ENCODE data around the gene RAC2. TPM values are rescaled to one million over a fixed set of nuclear protein-coding genes. Genes with fewer than 3 reads are reported as not detected.

RAC2 gene
- total RNA-seq, 1 donor from 2014 or later = 1.2 TPM

DNA sequence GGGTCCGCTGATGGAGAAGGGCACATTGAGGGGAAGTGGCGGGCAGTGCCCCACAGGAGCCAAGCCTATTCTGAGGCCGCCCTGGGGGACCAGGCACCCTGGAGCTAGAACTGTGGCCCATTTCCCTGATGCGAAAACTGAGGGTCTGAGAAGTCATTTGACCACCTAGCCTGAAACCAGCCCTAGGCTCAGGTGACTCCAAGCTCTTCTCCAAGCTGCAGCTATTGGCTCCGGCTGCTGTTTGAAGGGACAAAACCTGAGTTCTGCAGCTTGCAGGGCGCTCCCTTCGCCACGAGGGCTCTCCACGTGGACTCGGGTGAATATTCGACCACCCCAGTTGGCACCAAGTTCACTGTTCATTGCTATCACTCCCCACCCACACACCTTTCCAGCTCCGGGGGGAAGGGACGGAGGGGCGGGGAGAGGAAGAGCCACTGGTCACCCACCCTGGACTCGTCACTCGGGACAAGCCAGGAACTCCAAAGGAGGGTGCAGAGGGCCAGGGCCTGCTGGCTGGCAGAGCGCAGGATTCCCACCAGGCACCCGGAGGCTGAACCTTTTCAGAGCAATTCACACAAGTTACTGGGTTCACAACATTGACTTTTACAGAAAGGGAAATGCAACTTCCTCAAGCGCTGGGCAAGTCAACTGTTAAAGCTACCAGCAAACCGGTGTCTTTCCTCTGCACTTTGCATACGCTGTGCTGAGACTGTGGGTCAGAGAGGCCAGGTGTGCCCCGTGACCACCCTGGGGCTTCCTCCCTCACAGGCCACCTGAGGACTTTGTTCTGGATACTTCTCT is 1.1 kb upstream of the RAC2 start:
- H3K27me3 Mint-ChIP-seq = peaks cover 3% of the 10 kb centered on the region
- TF ChIP-seq, protein P1, sequence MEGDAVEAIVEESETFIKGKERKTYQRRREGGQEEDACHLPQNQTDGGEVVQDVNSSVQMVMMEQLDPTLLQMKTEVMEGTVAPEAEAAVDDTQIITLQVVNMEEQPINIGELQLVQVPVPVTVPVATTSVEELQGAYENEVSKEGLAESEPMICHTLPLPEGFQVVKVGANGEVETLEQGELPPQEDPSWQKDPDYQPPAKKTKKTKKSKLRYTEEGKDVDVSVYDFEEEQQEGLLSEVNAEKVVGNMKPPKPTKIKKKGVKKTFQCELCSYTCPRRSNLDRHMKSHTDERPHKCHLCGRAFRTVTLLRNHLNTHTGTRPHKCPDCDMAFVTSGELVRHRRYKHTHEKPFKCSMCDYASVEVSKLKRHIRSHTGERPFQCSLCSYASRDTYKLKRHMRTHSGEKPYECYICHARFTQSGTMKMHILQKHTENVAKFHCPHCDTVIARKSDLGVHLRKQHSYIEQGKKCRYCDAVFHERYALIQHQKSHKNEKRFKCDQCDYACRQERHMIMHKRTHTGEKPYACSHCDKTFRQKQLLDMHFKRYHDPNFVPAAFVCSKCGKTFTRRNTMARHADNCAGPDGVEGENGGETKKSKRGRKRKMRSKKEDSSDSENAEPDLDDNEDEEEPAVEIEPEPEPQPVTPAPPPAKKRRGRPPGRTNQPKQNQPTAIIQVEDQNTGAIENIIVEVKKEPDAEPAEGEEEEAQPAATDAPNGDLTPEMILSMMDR (conservative IDR thresholded peaks at IDR 0.05) = no peak
- DNase-seq (ENCODE audit: extremely low spot score, unreplicated experiment) = no peak
- no peaks in the 10 kb centered on the region for H3K9me3 Mint-ChIP-seq
- no peak overlapping the region for H3K27ac Mint-ChIP-seq
- H3K4me3 Mint-ChIP-seq = no peak overlapping the region
- H3K4me1 Mint-ChIP-seq (ENCODE audit: unreplicated experiment) = peaks cover 4% of the 10 kb centered on the region
- no peaks in the 10 kb centered on the region for H3K36me3 Mint-ChIP-seq

DNA sequence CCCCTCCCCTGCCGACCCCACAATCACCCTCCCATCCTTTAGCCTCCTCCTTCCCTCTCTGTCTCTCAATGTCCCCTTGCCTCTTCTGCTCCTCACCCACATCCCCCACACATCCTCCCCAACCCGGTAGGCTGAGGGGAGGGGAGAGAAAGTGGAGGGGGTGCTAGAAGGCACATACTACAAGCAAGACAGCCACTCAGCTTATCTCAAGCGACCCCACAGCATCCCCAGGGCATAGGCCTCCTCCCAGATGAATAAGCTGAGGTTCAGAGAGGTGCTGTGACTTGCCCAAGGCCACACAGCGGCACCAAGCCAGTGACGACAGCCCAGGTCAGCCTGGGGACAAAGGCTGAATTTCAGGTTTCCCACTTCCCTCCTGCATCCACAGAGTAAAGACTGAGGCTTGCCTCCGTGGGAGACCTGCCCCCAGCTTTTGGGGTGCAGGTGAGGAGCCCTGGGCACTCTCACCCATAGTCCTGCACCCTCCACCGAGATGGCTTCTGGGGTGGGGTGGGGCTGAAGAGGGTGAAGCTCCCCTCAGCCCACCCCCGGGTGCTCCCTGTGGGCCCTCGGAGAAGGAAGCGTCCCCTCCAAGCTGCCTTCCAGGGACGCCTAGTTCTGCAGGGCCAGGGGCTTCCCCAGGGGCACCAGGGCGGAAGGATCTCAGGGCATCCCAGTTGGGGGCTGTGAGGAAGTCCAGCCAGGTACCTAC is 511 bp downstream of the RAC2 start:
- TF ChIP-seq, protein P1 (conservative IDR thresholded peaks at IDR 0.05) = no peak
- peaks cover 4% of the 10 kb centered on the region for H3K4me1 Mint-ChIP-seq (ENCODE audit: unreplicated experiment)
- H3K36me3 Mint-ChIP-seq = no peaks in the 10 kb centered on the region
- no peak overlapping the region for H3K27ac Mint-ChIP-seq
- DNase-seq (ENCODE audit: extremely low spot score, unreplicated experiment) = no peak
- no peak overlapping the region for H3K4me3 Mint-ChIP-seq
- no peaks in the 10 kb centered on the region for H3K9me3 Mint-ChIP-seq
- peaks cover 7% of the 10 kb centered on the region for H3K27me3 Mint-ChIP-seq

DNA sequence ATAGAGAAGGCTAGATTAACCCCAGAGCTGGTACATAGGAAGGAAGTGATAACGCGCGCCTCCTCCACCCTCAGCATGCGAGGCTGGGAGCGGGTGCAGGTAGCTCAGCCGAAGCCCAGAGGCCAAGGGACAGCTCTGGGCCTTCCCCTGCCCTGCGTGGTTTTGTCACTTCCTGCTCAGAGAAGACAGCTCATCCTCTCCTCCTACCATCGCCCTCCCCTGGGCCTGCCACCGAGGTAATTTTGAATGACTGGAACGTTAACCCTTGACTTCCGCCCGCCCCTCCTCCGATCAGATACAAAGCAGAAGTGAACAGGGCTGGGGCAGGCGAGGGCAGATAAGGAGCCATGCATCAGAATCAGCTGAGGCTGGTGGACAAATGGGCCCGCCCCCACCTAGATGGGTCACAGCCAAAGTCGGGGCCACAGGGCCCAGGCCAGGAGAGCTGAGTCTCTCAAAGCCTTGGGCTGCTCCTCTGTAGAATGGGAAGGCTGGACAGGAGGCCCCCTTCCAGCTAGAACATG is 1.6 kb downstream of the RAC2 start:
- no peak for DNase-seq (ENCODE audit: extremely low spot score, unreplicated experiment)
- H3K27ac Mint-ChIP-seq = peak overlapping the region; percentile 39
- peaks cover 4% of the 10 kb centered on the region for H3K4me1 Mint-ChIP-seq (ENCODE audit: unreplicated experiment)
- no peaks in the 10 kb centered on the region for H3K36me3 Mint-ChIP-seq
- peaks cover 13% of the 10 kb centered on the region for H3K27me3 Mint-ChIP-seq
- H3K9me3 Mint-ChIP-seq = no peaks in the 10 kb centered on the region
- H3K4me3 Mint-ChIP-seq = no peak overlapping the region
- TF ChIP-seq, protein P1 (conservative IDR thresholded peaks at IDR 0.05) = no peak

DNA sequence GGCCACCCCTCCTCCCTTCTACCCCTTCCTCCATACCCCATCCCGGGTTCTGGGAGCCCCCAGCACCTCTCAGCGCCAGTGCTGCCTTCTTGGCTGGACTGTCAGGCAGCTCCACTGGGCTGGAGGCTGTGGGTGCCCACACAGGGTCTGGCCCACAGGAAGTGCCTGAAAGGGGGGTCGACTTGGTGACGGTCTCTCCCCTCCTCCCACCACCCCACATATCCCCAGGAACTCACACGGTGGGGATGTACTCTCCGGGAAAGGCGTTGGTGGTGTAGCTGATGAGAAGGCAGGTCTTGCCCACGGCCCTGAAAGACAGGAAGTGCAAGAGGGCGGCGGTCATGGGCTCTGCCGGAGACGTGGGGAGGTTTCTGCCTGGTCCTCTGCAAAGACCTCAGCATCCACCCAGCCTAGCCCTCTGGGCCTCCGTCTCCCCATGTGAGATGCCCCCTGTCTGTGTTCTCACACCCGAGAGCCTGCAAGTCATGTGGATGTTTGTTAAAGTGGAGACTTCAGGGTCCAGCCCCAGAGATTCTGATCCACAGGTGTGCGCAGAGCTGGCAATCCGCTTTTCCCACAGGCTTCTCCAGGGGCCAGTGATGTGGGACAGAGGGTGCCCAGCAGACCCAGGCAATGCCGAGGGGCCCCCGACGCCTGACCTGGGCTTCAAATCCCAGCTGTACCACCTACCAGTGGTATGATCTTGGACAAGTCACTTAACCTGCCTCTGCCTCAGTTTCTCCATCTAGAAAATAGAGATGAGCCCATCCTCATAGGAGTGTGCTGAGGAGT is 2.5 kb downstream of the RAC2 start:
- TF ChIP-seq, protein P1 (conservative IDR thresholded peaks at IDR 0.05) = no peak
- Mint-ChIP-seq H3K4me3 (no peak overlapping the region), H3K27ac (no peak overlapping the region), H3K27me3 (peaks cover 17% of the 10 kb centered on the region), H3K4me1 (ENCODE audit: unreplicated experiment) (peaks cover 4% of the 10 kb centered on the region), H3K9me3 (no peaks in the 10 kb centered on the region), H3K36me3 (no peaks in the 10 kb centered on the region)
- no peak for DNase-seq (ENCODE audit: extremely low spot score, unreplicated experiment)

DNA sequence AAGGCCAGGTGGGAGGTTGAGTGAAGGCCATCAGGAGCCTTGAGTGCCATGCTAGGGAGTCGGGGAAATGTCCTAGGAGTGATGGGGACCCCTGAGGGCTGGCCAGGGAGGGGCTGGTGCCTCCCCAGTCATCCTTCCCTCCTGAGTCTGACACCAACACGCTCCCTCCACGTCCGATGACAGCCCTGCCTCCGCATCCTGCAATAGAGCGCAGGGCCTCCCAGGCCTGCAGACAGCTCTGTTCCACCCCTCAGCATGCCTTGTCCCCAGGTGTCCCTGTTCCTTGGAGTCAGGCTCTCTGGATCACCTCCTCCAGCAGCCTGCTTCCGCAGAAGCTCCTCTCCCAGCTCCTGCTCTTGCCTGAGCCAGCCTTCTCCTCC is 3.1 kb downstream of the RAC2 start:
- Mint-ChIP-seq H3K27ac (no peak overlapping the region), H3K4me3 (no peak overlapping the region), H3K4me1 (ENCODE audit: unreplicated experiment) (peaks cover 4% of the 10 kb centered on the region), H3K36me3 (no peaks in the 10 kb centered on the region), H3K27me3 (peaks cover 20% of the 10 kb centered on the region), H3K9me3 (no peaks in the 10 kb centered on the region)
- DNase-seq (ENCODE audit: extremely low spot score, unreplicated experiment) = no peak
- TF ChIP-seq, protein P1 (conservative IDR thresholded peaks at IDR 0.05) = no peak

Measured in type B pancreatic cell (in vitro differentiated cells).